GM23338 (cell line): ENCODE results near the gene LUC7L. TPM values are rescaled to one million over a fixed set of nuclear protein-coding genes. Genes with fewer than 3 reads are reported as not detected.

ENCODE experiments used
- ATAC-seq: fragments of 200-7000 bp; cut with Tn5 transposase; 3 replicates; pipeline ENCODE4 v1.9.1; 2020
- DNase-seq: peaks from one replicate; pipeline ENCODE4 v3.0.0-alpha.2; 2015; ENCODE audit warnings: low spot score
- H2AFZ ChIP-seq: fragments of 200-600 bp; sonication (generic); 2 replicates; pipeline ENCODE4 v1.8.0; 2016; ENCODE audit warnings: antibody characterized with exemption, mild to moderate bottlenecking, moderate library complexity
- H3F3A ChIP-seq: fragments of 200-600 bp; sonication (generic); replicated peaks from 2 replicates; pipeline ENCODE4 v1.8.0; 2017; ENCODE audit warnings: antibody characterized with exemption, mixed run types, low read depth
- H3K27ac ChIP-seq: fragments of 200-600 bp; sonication (generic); 2 replicates; pipeline ENCODE4 v1.6.1; 2016; ENCODE audit warnings: low read depth
- H3K27me3 ChIP-seq: fragments of 200-600 bp; sonication (generic); 2 replicates; pipeline ENCODE4 v1.8.0; 2016; ENCODE audit warnings: mild to moderate bottlenecking, mixed run types, moderate library complexity; ENCODE audit not compliant: insufficient read depth
- H3K36me3 ChIP-seq: fragments of 200-600 bp; sonication (generic); 2 replicates; pipeline ENCODE4 v1.8.0; 2016; ENCODE audit warnings: mild to moderate bottlenecking; ENCODE audit not compliant: insufficient read depth
- H3K4me1 ChIP-seq: fragments of 200-600 bp; sonication (generic); 2 replicates; pipeline ENCODE4 v1.8.0; 2016; ENCODE audit warnings: mild to moderate bottlenecking, moderate library complexity; ENCODE audit not compliant: insufficient read depth
- H3K4me2 ChIP-seq: fragments of 200-600 bp; sonication (generic); 2 replicates; pipeline ENCODE4 v1.7.1; 2017; ENCODE audit warnings: mixed run types
- H3K4me3 ChIP-seq: fragments of 200-600 bp; sonication (generic); 2 replicates; pipeline ENCODE4 v1.6.1; 2016; ENCODE audit warnings: mixed run types
- H3K79me2 ChIP-seq: fragments of 200-600 bp; sonication (generic); replicated peaks from 2 replicates; pipeline ENCODE4 v1.8.0; 2017; ENCODE audit warnings: mild to moderate bottlenecking; ENCODE audit not compliant: insufficient read depth
- H3K9me2 ChIP-seq: fragments of 200-600 bp; sonication (generic); 2 replicates; pipeline ENCODE4 v1.8.0; 2017; ENCODE audit not compliant: insufficient read depth
- H4K20me1 ChIP-seq: fragments of 200-600 bp; sonication (generic); replicated peaks from 2 replicates; pipeline ENCODE4 v1.8.0; 2017; ENCODE audit warnings: mild to moderate bottlenecking; ENCODE audit not compliant: insufficient read depth
- H3K27ac Mint-ChIP-seq: 2 replicates; pipeline ENCODE4 v1.8.0; 2020; ENCODE audit warnings: inconsistent platforms, mild to moderate bottlenecking, moderate library complexity, mixed read lengths
- H3K27me3 Mint-ChIP-seq: 3 replicates; pipeline ENCODE4 v1.8.0; 2022; ENCODE audit warnings: low read depth, mild to moderate bottlenecking, moderate library complexity, mixed read lengths, inconsistent platforms; ENCODE audit not compliant: insufficient read depth, poor library complexity
- H3K36me3 Mint-ChIP-seq: 3 replicates; pipeline ENCODE4 v1.8.0; 2021; ENCODE audit warnings: low read depth, mild to moderate bottlenecking, inconsistent platforms, moderate library complexity, mixed read lengths
- H3K4me1 Mint-ChIP-seq: 3 replicates; pipeline ENCODE4 v1.8.0; 2020; ENCODE audit warnings: mild to moderate bottlenecking, inconsistent platforms, mixed read lengths
- H3K4me3 Mint-ChIP-seq: 3 replicates; pipeline ENCODE4 v1.8.0; 2021; ENCODE audit warnings: moderate library complexity, mild to moderate bottlenecking, inconsistent platforms, mixed read lengths
- H3K9me3 Mint-ChIP-seq: 3 replicates; pipeline ENCODE4 v1.8.0; 2020; ENCODE audit warnings: moderate library complexity, mild to moderate bottlenecking, inconsistent platforms, mixed read lengths
- EZH2 ChIP-seq: fragments of 200-600 bp; sonication (generic); IDR thresholded peaks from one replicate; pipeline ENCODE4 v1.8.0; 2017; ENCODE audit warnings: antibody characterized with exemption, mild to moderate bottlenecking, low read depth; ENCODE audit not compliant: unreplicated experiment
- EZH2phosphoT487 ChIP-seq: fragments of 200-600 bp; sonication (generic); IDR thresholded peaks from one replicate; pipeline ENCODE4 v1.8.1; 2018; ENCODE audit warnings: antibody characterized with exemption; ENCODE audit not compliant: unreplicated experiment
- JUNB ChIP-seq: IDR thresholded peaks from one replicate; pipeline ENCODE4 v1.6.1; 2016; ENCODE audit warnings: antibody characterized with exemption; ENCODE audit not compliant: unreplicated experiment
- POLR2AphosphoS5 ChIP-seq: IDR thresholded peaks from 2 replicates; pipeline ENCODE4 v1.6.1; 2016; ENCODE audit warnings: antibody characterized with exemption, low read depth
- STAT1 ChIP-seq: IDR thresholded peaks from one replicate; pipeline ENCODE4 v1.6.1; 2016; ENCODE audit warnings: antibody characterized with exemption; ENCODE audit not compliant: unreplicated experiment
- ZNF114 ChIP-seq: fragments of 250-450 bp; sonication (Bioruptor Pico); IDR thresholded peaks from 2 replicates; pipeline ENCODE4 v1.5.0; 2020; ENCODE audit warnings: mild to moderate bottlenecking, moderate library complexity
- ZNF331 ChIP-seq: fragments of 250-450 bp; sonication (Bioruptor Pico); IDR thresholded peaks from 2 replicates; pipeline ENCODE4 v1.5.0; 2020; ENCODE audit warnings: low read depth, mild to moderate bottlenecking, moderate library complexity
- polyA plus RNA-seq: library from polyadenylated mRNA; unstranded; fragments of >200 nt; fragmentation: Nextera tagmentation; extraction: Ambion mirVana; gene quantifications from 2 replicates; pipeline ENCODE4 v1.2.1, GENCODE V29; 2016
- total RNA-seq: library from RNA; depleted of rRNA; stranded (reverse); fragments of >200 nt; shearing (Covaris generic); gene quantifications from 2 replicates; pipeline ENCODE4 v1.2.3, GENCODE V29; 2014
- TF ChIP-seq, protein P1 (sequence below): fragments of 250-450 bp; sonication (Bioruptor Pico); IDR thresholded peaks from 2 replicates; pipeline ENCODE4 v1.5.0; 2020; ENCODE audit warnings: mild to moderate bottlenecking, moderate library complexity
- TF ChIP-seq, protein P2 (sequence below), 2 experiments: fragments of 200-600 bp in 1 of 2; sonication (generic) in 1 of 2; conservative IDR thresholded peaks; 2 replicates each; pipeline versions ENCODE4 v1.5.1 to v1.6.1; 2016 to 2017; ENCODE audit warnings: antibody characterized with exemption in 2 of 2, low read depth in 2 of 2, mild to moderate bottlenecking in 2 of 2, moderate library complexity in 1 of 2
- TF ChIP-seq, protein P3 (sequence below): IDR thresholded peaks from 2 replicates; pipeline ENCODE4 v1.6.1; 2016; ENCODE audit warnings: antibody characterized with exemption

LUC7L gene
- total and polyA plus RNA-seq, 2 experiments from 2014 or later = 114 to 151 TPM

DNA sequence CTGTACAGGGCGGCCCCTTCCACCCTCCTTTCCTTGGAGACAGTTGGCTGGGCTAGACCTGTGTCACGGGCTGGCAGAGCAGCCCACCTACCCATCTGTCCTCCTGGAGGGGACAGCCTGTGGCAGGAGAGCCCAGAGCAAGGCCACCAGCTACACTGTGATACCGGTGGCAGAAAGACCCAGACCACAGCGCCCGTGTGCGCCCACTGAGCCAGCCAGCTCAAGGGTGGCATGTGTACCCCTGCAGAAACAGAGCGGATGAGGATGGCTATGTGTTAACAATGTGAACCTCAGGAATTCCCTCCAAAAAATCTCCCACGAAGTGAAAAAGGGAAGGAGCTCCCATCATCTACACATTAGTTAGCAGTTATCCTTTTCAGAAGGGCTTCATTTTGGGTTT lies 41.9 kb downstream of the LUC7L start (continued):
- TF ChIP-seq, protein P1, sequence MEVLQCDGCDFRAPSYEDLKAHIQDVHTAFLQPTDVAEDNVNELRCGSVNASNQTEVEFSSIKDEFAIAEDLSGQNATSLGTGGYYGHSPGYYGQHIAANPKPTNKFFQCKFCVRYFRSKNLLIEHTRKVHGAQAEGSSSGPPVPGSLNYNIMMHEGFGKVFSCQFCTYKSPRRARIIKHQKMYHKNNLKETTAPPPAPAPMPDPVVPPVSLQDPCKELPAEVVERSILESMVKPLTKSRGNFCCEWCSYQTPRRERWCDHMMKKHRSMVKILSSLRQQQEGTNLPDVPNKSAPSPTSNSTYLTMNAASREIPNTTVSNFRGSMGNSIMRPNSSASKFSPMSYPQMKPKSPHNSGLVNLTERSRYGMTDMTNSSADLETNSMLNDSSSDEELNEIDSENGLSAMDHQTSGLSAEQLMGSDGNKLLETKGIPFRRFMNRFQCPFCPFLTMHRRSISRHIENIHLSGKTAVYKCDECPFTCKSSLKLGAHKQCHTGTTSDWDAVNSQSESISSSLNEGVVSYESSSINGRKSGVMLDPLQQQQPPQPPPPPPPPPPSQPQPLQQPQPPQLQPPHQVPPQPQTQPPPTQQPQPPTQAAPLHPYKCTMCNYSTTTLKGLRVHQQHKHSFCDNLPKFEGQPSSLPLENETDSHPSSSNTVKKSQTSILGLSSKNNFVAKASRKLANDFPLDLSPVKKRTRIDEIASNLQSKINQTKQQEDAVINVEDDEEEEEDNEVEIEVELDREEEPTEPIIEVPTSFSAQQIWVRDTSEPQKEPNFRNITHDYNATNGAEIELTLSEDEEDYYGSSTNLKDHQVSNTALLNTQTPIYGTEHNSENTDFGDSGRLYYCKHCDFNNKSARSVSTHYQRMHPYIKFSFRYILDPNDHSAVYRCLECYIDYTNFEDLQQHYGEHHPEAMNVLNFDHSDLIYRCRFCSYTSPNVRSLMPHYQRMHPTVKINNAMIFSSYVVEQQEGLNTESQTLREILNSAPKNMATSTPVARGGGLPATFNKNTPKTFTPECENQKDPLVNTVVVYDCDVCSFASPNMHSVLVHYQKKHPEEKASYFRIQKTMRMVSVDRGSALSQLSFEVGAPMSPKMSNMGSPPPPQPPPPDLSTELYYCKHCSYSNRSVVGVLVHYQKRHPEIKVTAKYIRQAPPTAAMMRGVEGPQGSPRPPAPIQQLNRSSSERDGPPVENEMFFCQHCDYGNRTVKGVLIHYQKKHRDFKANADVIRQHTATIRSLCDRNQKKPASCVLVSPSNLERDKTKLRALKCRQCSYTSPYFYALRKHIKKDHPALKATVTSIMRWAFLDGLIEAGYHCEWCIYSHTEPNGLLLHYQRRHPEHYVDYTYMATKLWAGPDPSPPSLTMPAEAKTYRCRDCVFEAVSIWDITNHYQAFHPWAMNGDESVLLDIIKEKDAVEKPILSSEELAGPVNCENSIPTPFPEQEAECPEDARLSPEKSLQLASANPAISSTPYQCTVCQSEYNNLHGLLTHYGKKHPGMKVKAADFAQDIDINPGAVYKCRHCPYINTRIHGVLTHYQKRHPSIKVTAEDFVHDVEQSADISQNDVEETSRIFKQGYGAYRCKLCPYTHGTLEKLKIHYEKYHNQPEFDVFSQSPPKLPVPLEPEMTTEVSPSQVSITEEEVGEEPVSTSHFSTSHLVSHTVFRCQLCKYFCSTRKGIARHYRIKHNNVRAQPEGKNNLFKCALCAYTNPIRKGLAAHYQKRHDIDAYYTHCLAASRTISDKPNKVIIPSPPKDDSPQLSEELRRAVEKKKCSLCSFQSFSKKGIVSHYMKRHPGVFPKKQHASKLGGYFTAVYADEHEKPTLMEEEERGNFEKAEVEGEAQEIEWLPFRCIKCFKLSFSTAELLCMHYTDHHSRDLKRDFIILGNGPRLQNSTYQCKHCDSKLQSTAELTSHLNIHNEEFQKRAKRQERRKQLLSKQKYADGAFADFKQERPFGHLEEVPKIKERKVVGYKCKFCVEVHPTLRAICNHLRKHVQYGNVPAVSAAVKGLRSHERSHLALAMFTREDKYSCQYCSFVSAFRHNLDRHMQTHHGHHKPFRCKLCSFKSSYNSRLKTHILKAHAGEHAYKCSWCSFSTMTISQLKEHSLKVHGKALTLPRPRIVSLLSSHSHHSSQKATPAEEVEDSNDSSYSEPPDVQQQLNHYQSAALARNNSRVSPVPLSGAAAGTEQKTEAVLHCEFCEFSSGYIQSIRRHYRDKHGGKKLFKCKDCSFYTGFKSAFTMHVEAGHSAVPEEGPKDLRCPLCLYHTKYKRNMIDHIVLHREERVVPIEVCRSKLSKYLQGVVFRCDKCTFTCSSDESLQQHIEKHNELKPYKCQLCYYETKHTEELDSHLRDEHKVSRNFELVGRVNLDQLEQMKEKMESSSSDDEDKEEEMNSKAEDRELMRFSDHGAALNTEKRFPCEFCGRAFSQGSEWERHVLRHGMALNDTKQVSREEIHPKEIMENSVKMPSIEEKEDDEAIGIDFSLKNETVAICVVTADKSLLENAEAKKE (CRISPR knock-in tag) = no peak
- TF ChIP-seq EZH2 = no peak
- TF ChIP-seq ZNF331 = no peak
- TF ChIP-seq, protein P2, sequence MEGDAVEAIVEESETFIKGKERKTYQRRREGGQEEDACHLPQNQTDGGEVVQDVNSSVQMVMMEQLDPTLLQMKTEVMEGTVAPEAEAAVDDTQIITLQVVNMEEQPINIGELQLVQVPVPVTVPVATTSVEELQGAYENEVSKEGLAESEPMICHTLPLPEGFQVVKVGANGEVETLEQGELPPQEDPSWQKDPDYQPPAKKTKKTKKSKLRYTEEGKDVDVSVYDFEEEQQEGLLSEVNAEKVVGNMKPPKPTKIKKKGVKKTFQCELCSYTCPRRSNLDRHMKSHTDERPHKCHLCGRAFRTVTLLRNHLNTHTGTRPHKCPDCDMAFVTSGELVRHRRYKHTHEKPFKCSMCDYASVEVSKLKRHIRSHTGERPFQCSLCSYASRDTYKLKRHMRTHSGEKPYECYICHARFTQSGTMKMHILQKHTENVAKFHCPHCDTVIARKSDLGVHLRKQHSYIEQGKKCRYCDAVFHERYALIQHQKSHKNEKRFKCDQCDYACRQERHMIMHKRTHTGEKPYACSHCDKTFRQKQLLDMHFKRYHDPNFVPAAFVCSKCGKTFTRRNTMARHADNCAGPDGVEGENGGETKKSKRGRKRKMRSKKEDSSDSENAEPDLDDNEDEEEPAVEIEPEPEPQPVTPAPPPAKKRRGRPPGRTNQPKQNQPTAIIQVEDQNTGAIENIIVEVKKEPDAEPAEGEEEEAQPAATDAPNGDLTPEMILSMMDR (conservative IDR thresholded peaks at IDR 0.05; ENCODE audit: low read depth in 2 of 2) = no peak
- TF ChIP-seq EZH2phosphoT487 = no peak
- TF ChIP-seq, protein P3, sequence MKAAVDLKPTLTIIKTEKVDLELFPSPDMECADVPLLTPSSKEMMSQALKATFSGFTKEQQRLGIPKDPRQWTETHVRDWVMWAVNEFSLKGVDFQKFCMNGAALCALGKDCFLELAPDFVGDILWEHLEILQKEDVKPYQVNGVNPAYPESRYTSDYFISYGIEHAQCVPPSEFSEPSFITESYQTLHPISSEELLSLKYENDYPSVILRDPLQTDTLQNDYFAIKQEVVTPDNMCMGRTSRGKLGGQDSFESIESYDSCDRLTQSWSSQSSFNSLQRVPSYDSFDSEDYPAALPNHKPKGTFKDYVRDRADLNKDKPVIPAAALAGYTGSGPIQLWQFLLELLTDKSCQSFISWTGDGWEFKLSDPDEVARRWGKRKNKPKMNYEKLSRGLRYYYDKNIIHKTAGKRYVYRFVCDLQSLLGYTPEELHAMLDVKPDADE = no peak

DNA sequence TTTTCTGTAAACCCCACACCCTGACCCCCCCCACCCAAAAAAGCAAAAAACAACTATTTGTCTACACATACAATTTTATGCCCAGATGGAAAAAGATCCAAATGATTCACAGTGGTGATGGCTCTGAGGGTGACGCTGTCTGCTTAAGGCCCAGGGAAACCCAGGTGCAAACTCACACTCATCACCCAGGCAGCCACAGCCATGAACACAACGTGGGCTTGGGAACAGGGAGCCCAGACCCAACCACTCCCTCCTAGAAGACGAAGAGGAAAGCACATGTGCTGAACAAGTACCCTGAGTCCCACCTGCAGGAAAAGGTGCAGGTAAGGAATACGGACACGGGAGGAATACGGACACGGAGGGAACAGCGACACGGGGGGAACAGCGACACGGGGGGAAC lies 43.6 kb downstream of the LUC7L start:
- H3K9me2 ChIP-seq = no peaks in the 10 kb centered on the region
- H3K9me3 Mint-ChIP-seq = no peaks in the 10 kb centered on the region
- no peak overlapping the region; the same call in 2 of the 3 replicates for H3K4me3 Mint-ChIP-seq
- no peaks in the 10 kb centered on the region for H3K4me1 ChIP-seq
- H3F3A ChIP-seq = peaks cover 38% of the 10 kb centered on the region; the same call in 1 of the 2 replicates
- peaks cover 45% of the 10 kb centered on the region for H3K36me3 Mint-ChIP-seq
- H3K27me3 ChIP-seq = peaks cover 6% of the 10 kb centered on the region
- peaks cover 15% of the 10 kb centered on the region for H3K27me3 Mint-ChIP-seq
- no peak overlapping the region for H3K4me3 ChIP-seq
- H3K4me1 Mint-ChIP-seq = no peaks in the 10 kb centered on the region; the same call in 1 of the 3 replicates
- H4K20me1 ChIP-seq = no peaks in the 10 kb centered on the region; the same call in none of the 2 replicates
- H3K79me2 ChIP-seq = no peaks in the 10 kb centered on the region
- no peak overlapping the region for H3K27ac Mint-ChIP-seq
- no peak for ATAC-seq
- no peak for TF ChIP-seq EZH2phosphoT487
- TF ChIP-seq, protein P2 (conservative IDR thresholded peaks at IDR 0.05; ENCODE audit: low read depth in 2 of 2) = no peak
- no peak for TF ChIP-seq ZNF114 (CRISPR knock-in tag)
- no peak for TF ChIP-seq JUNB
- TF ChIP-seq STAT1 = no peak
- TF ChIP-seq ZNF331 = no peak
- TF ChIP-seq POLR2AphosphoS5 = no peak
- H3K27ac ChIP-seq = no peak overlapping the region
- peaks cover 28% of the 10 kb centered on the region for H3K36me3 ChIP-seq
- no peak overlapping the region for H2AFZ ChIP-seq
- no peak for DNase-seq
- no peak overlapping the region for H3K4me2 ChIP-seq
